H1 (cell line): ENCODE data around the gene LTBP1. TPM values are rescaled to one million over a fixed set of nuclear protein-coding genes. Genes with fewer than 3 reads are reported as not detected.

Experiments used
- JUN ChIP-seq: IDR thresholded peaks from 2 replicates; pipeline ENCODE4 v1.6.1; 2011; ENCODE audit warnings: low read depth, mild to moderate bottlenecking, improper control_type of control experiment, low read length
- JUND ChIP-seq: IDR thresholded peaks from 2 replicates; pipeline ENCODE4 v1.6.1; 2011; ENCODE audit warnings: mild to moderate bottlenecking, improper control_type of control experiment, low read length
- SIN3A ChIP-seq, 2 experiments: IDR thresholded peaks in 1 of 2; conservative IDR thresholded peaks in 1 of 2; 2 replicates each; pipeline ENCODE4 v1.6.1; 2011 to 2012; ENCODE audit warnings: low read length in 2 of 2, improper control_type of control experiment in 1 of 2, low read depth in 1 of 2, mild to moderate bottlenecking in 1 of 2
- polyA plus RNA-seq, 7 experiments: library from polyadenylated mRNA; depleted of rRNA in 3 of 7; stranded (reverse) in 5 of 7; unstranded in 2 of 7; fragments of >200 nt in 5 of 7; fragments of 200-250 nt in 2 of 7; gene quantifications; 1 replicate in 5 of 7; 2 replicates in 1 of 7; 4 replicates in 1 of 7; pipeline versions ENCODE4 v1.2.1 to v1.2.3, GENCODE V29; 2011 to 2013; ENCODE audit warnings: missing spikeins in 2 of 7, mixed read lengths in 2 of 7
- total RNA-seq: library from RNA; stranded (reverse); fragmentation: NEBNext Ultra II Directional; extraction: Animal tissue kit (Norgen Biotek cat#: 25700); gene quantifications from 2 replicates; pipeline ENCODE4 v1.2.1, GENCODE V29; 2021

LTBP1 gene
- total and polyA plus RNA-seq, 2 of the 8 experiments (the other 6 are each of a cell fraction or from before 2014, with no cell fraction given) = 15.4 to 24.7 TPM

- TF ChIP-seq SIN3A (conservative IDR thresholded peaks at IDR 0.05 in 1 of 2, IDR thresholded peaks at IDR 0.05 in 1 of 2; ENCODE audit: low read depth in 1 of 2, low read length in 2 of 2) (no peak), JUN (no peak), JUND (no peak)
Observed at GRCh38 chr2:33030326-33030725, 83.6 kb downstream of the LTBP1 start (continued).
